Mammary microvascular endothelial cell (primary cell): ENCODE measurements around the gene ADAMTS19. TPM values are rescaled to one million over a fixed set of nuclear protein-coding genes. Genes with fewer than 3 reads are reported as not detected.

Source experiments
- total RNA-seq: library from RNA; depleted of rRNA; stranded (reverse); fragments of >200 nt; gene quantifications from 2 replicates; pipeline ENCODE4 v1.2.3, GENCODE V29; 2015

Gene ADAMTS19
- not detected in 2 replicates for total RNA-seq

GRCh38 chr5:129459777-129460671 lies at the start of gene ADAMTS19:
Gene ADAMTS19, plus strand, starts transcription at chr5:129460298. Its CDS starts 94 bp downstream, at chr5:129460392.

DNA sequence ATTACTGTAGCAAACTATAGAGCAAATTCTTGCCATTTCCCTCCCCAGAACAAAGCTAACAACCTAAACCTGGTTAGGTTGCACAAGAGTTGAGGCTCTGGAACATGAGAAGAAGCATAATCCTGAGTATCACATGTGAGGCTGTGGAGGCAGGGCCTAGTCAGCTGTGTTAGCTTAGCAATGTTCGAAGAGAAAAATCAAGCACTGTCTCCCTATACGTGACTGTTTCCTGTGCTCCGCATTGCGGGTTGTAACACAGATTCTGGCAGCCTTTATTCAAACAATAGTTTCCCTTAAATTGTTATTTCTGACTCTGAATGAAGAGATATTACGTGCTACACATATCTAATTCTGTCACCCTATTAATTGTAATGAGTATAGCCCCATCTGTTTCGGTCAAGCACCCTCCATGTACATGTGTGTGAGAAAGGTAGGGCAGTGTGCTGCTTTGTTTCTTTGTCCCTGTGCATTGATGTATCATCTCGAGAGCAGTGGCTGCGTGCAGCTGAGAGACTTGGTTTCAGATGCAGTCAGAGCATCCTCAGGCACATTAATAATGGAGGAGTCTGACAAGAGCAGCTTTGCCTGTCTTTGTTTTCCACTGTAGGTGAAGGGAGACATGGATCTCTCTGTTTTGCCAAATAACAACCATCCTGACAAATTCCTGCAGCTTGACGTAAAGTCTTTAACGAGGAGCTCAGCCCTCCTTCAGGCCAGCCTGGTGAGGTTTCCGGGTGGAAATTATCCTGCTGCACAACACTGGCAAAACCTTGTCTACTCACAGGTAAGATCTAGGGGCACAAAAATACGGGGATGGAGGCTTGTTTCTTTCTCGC lies 287.7 kb downstream of the ADAMTS19 start, which contains the start of gene MINAR2:
Gene MINAR2, plus strand, starts transcription at position 523 of the 836 bp plus-strand sequence. Its CDS starts 97 bp downstream, at position 620.

